Liver (tissue), 3 donors: ENCODE data around the gene DNM2.

Experiments
- ATF3 ChIP-seq: IDR thresholded peaks from 2 replicates; pipeline ENCODE4 v1.6.1; 2016; ENCODE audit warnings: antibody characterized with exemption
- CTCF ChIP-seq: fragments of 150-350 bp; IDR thresholded peaks from 2 replicates; pipeline ENCODE4 v1.5.1; 2017; ENCODE audit warnings: improper control_type of control experiment, low read depth, low read length; ENCODE audit not compliant: missing input control
- FOXA1 ChIP-seq: IDR thresholded peaks from 2 replicates; pipeline ENCODE4 v1.6.1; 2016; ENCODE audit warnings: antibody characterized with exemption
- GABPA ChIP-seq, 2 donors: IDR thresholded peaks in 1 of 2; conservative IDR thresholded peaks in 1 of 2; 2 replicates each; pipeline ENCODE4 v1.6.1; 2016; ENCODE audit warnings: antibody characterized with exemption in 2 of 2, mild to moderate bottlenecking in 1 of 2, moderate library complexity in 1 of 2
- MAX ChIP-seq: IDR thresholded peaks from 2 replicates; pipeline ENCODE4 v1.6.1; 2016; ENCODE audit warnings: antibody characterized with exemption
- SP1 ChIP-seq: IDR thresholded peaks from 2 replicates; pipeline ENCODE4 v1.6.1; 2018; ENCODE audit warnings: antibody characterized with exemption, mild to moderate bottlenecking
- donor health status: healthy.
- donor health status: healthy.

- TF ChIP-seq CTCF = no peak
- TF ChIP-seq SP1 = no peak
- no peak for TF ChIP-seq FOXA1
- no peak for TF ChIP-seq GABPA (IDR thresholded peaks at IDR 0.05 in 1 of 2, conservative IDR thresholded peaks at IDR 0.05 in 1 of 2)
- no peak for TF ChIP-seq ATF3
- no peak for TF ChIP-seq MAX
These were observed 59.2 kb downstream of the DNM2 start for GRCh38 chr19:10776900-10777650.
